Gastroesophageal sphincter (tissue), 3 donors: ENCODE results near the gene NARF.

Source experiments
- EP300 ChIP-seq: sonication (generic); formaldehyde crosslinking; IDR thresholded peaks from one replicate; pipeline ENCODE4 v1.6.1; 2017; ENCODE audit warnings: antibody characterized with exemption, mild to moderate bottlenecking
- POLR2A ChIP-seq, 2 donors: fragments of 450-650 bp; IDR thresholded peaks; one replicate each; pipeline ENCODE4 v1.6.1; 2017; ENCODE audit warnings: antibody characterized with exemption in 2 of 2, mild to moderate bottlenecking in 2 of 2, moderate library complexity in 1 of 2
- POLR2AphosphoS5 ChIP-seq: sonication (generic); formaldehyde crosslinking; IDR thresholded peaks from one replicate; pipeline ENCODE4 v1.6.1; 2017; ENCODE audit warnings: antibody characterized with exemption
- TF ChIP-seq, protein P1 (sequence below), 4 experiments: fragments of 200-600 bp in 2 of 4; fragments of 450-650 bp in 2 of 4; sonication (generic) in 1 of 4; IDR thresholded peaks; one replicate each; pipeline ENCODE4 v1.5.1; 2017 to 2019; ENCODE audit warnings: antibody characterized with exemption in 4 of 4, mild to moderate bottlenecking in 2 of 4, moderate library complexity in 2 of 4

DNA sequence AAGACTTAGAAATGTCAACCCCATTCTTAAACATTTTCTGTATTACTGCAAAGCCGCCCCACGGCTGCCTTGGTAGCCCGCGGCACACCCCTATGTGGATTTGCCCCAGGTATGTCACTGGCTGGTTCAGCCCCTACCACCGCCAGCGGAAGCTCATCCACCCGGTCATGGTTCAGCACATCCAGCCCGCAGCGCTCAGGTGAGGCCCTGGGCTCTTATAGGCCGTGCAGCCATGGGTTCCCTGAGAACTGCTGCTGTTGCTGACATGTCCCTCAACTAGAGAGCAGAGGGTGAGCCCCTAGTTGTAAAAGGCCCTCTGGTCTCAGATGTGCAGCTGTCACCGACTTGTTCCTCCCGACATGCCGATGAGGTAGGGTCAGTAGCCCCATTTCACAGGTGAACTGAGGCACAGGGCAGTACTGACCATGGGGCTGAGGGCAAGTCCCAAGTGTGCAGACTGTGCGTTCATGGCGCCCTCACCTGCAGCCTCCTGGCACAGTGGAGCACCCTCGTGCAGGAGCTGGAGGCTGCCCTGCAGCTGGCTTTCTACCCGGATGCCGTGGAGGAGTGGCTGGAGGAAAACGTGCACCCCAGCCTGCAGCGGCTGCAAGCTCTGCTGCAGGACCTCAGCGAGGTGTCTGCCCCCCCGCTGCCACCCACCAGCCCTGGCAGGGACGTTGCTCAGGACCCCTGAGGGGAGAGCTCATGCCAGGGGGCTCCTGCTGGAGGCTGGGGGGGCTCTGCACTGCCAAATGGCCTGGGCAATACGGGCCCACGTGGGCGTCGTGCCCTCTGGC lies 16.7 kb upstream of the NARF start:
- TF ChIP-seq POLR2AphosphoS5 (no peak), POLR2A (IDR thresholded peaks at IDR 0.05) (no peak), EP300 (no peak)
- TF ChIP-seq, protein P1, sequence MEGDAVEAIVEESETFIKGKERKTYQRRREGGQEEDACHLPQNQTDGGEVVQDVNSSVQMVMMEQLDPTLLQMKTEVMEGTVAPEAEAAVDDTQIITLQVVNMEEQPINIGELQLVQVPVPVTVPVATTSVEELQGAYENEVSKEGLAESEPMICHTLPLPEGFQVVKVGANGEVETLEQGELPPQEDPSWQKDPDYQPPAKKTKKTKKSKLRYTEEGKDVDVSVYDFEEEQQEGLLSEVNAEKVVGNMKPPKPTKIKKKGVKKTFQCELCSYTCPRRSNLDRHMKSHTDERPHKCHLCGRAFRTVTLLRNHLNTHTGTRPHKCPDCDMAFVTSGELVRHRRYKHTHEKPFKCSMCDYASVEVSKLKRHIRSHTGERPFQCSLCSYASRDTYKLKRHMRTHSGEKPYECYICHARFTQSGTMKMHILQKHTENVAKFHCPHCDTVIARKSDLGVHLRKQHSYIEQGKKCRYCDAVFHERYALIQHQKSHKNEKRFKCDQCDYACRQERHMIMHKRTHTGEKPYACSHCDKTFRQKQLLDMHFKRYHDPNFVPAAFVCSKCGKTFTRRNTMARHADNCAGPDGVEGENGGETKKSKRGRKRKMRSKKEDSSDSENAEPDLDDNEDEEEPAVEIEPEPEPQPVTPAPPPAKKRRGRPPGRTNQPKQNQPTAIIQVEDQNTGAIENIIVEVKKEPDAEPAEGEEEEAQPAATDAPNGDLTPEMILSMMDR (IDR thresholded peaks at IDR 0.05) = no peak
